GOT3 (cell line): ENCODE data around the gene GNL2.
"Not testable (repeated sequence)": the region's sequence is repeated elsewhere in the genome, so short reads cannot be mapped to it uniquely, and the experiment has no call there.

Experiments
- DNase-seq: peaks from one replicate; lab custom pipeline; 2025; ENCODE audit warnings: mixed read lengths; lab: John Stamatoyannopoulos, UW

The GNL2 gene

DNA sequence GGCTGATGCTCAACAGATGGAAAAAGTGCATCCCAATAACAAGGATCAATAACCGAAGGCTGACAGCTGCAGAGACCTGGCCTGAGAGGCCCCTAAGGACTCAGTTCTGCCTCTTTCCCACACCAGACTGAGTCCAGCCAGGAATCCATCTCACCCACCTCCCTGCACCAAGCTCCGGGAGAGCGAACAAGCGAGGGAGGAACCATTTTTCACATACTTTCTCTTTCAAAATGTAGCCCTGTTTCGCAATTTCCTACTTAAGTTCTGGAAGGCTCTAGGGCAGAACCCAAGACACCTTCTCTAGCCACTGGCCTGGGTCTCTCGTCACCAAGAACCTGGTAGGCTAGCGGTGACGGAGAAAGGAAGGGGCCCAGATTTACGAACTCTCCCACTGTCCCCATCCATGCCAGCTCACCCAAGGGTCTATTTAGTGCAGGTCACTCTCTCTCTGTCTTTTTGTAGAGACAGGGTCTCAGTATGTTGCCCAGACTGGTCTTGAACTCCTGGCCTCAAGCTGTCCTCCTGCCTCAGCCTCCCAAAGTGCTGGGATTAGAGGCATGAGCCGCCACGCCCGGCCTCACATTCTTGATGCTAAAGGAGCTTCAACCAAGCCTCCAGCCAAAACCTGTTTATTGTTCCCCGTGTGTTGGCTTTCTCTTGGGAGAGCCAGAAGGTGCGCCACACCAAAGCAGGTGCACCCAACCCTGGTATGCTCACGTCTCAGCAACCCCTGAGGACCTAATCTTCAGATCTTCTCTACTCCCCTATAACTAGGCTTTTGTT, 10.9 kb upstream of the GNL2 start:
- DNase-seq, result no peak

DNA sequence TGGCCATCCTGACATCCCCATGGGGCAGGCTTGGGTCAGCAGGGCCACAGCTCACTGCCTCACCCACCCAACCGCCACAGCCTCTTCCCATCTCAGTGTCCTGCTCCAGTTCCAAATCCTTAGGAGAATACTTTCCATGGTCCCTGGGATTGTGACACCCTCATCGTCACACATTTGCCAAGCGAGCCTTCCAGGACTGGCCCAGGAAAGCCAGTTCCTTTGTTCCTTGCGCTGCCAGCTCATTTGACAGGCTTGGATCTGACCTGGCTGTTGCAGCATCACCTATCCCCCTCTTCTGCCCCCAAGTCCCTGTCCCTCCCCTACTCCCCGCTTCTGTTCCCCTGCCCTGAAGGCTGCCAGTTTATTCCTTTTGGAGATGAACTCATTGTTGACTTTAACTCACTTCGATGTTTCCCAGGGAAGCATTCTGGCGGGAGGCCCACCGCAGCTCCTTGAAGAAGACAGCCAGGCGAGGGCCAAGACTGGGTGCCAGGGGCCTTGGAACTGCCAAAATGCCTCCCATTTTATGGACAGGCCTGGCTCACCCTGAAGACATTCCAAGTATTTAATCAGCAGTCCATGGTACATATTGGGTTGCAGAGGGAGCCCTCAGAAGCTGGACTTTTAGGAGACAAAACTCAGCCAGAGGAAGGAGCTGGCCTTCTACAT, 10.2 kb upstream of the GNL2 start:
- DNase-seq, result no peak

DNA sequence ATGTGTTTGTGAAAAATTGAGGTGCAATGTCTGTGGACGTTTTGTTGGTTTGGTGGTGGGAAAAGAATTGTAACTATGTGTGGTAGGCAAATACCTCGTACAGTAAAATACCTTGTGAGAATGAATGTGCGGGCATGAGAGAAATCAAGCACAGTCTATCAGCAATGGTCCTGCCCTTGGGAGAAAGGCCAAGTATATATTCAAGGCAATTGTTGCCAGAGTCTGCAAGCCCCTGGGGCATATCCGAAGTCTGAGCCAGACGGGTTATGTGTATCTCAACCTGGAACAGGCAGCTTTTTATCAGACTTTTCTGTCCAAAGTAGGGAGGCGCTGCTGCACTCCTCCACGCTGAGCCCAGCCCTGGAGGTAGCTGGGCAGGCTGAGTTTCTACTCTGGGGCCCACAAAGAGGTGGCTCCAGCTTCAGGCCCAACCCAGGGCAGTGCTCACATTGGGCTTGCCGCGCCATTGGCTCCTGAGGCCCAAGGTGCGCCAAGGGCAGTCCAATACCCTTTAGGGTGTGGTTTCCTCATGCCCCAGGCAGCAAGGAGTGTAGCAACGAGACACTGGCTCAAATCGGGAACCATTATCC, 9.4 kb upstream of the GNL2 start:
- no peak for DNase-seq

DNA sequence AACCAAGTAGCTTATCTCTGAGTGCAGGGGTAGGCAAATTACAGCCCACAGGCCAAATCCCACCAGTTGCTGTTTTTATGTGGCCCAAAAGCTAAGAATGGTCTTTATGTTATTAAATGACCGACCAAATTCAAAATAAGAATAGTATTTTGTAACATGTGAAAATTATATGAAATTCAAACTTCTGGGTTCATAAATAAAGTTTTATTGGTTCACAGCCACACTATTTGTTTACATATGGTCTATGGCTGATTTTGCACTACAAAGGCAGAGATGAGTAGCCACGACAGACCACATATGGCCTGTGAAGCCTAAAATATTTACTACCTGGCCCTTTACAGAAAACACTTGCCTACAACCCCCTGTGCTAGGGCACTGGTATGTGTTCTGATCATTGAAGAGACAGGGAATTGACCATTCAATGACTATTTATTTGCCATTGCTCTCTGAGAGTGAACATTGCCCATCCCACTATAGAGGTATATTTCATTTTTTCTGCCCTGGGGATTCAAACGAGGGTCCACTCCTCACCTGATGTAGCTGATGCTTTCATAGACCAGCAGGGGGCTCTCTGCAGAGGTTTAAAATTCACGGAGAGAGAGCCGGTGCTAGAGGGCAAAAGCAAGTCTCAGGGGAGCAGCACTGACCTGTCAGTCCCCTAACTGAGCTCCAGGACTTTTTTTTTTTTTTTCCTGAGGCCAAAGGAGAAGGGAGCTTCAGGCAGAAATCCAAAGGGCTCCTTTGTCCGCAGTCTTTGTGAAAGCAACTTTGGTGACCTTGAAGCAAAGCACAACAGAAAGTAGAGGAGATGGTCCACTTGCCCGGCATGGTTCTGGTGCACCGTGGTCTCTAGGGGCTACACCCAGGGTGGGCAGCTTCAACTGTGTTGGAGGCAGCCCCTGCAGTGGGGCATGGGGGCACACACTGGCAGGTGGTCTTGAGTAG, 7.3 kb upstream of the GNL2 start:
- no peak for DNase-seq

DNA sequence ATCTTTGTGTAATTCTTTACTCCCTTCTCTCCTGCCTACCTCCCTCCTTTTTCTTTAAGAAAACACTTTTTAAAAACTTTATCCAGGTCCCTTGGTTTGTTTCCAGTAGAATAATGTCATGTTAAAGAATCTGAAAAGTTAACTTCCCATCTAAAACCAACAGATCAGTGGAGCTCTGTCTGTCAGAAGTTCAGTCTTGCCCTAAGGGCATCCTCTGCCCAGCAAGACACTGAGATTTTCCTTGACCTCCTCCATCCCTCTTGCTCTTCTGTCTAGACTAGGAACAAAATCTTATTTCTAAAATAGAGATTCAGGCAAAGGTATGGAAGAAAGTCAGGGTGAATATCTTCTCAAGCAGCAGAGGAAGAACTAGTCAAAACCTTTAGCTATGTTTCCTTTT, 5.7 kb upstream of the GNL2 start:
- DNase-seq, result no peak

DNA sequence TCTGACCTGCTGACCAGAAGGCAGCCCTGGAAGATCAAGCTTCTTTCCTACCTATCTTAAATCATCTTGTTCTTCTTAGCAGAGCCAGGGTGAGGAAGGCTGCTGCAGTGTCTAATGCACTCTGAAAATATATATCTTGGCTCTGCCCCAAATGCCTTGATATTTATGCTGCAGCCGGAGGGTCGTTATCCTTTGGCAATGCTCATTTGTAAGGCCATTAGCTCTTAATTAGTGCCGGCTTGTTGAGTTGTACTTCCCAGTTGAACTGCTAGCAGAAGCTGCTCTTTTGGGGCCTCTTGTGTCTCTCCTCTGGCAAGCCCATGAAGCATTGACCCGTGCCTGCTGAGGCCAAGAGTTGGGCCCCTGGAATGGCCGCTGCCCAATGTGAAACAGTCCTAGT, 4.2 kb upstream of the GNL2 start:
- DNase-seq, result no peak

DNA sequence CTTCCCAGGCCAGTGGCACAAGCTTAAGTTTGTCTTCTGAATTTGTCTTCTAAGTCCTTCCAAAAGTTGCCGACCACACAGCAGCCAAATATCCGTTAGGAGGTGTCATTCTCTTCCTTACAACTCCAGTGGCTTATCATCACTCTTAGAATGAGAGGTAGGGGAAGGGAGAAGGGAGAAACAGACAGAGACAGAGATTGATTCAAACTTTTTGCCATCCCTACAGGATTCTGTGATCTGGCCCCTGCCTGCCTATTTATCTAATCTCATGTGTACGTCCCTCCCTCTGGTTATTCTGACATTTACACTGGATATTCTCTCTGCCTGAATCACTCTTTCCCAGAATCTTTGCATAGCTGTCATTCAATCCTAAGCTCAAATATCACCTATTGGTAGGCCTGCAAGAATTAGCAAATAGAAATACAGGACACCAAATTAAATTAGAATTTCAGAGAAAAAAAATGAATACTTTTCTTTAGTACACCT, 488 bp upstream of the GNL2 start:
- DNase-seq, result no peak

DNA sequence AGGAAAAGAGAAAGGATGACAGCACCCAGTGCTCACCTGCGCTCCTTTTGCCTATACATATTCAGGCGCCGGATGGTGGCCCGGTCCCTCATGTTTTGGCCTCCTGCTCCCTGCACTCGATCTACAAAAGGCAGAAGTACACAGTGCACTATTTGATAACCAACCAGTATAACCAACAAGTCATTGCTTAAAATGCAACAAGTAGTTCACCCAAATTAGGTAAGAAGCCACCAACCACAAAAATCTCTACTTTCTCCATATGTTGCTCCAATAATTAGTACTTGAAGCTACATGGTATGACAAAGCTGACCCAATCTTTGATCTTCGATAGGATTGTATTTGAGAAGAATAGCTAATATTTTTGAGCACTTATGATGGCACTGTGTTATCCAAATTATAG, 2.0 kb downstream of the GNL2 start:
- no peak for DNase-seq

DNA sequence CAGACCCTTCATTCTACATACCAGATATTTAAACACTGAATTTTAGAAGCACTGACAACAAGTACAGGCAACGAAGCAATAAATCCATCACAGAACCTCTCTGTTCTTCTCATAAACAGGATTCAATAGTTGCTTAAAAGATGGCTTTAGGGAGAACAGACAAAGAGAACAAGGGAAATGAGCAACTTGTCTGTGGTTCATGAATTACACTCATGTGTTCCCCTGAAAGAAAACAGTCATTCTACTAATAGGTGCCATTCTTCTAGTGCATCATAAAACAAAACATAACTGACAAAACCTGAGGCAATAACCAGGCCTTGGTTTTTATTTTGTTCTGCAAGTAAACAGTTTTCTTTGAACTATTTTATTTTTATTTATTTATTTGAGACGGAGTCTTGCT, 6.8 kb downstream of the GNL2 start:
- no peak for DNase-seq

DNA sequence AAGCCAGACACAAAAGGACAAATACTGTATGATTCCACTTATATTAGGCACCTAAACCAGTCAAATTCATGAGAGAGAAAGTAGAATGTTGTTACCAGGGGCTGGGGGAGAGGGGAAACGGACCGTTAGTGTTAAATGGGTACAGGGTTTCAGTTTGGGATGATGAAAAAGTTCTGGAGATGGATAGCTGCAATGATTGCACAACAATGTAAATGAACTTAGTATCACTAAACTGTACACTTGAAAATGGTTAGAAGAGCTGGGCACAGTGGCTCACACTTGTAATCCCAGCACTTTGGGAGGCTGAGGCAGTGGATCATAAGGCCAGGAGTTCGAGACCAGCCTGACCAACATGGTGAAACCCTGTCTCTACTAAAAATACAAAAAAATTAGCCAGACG, 11.2 kb downstream of the GNL2 start:
- DNase-seq, result not testable (repeated sequence)

DNA sequence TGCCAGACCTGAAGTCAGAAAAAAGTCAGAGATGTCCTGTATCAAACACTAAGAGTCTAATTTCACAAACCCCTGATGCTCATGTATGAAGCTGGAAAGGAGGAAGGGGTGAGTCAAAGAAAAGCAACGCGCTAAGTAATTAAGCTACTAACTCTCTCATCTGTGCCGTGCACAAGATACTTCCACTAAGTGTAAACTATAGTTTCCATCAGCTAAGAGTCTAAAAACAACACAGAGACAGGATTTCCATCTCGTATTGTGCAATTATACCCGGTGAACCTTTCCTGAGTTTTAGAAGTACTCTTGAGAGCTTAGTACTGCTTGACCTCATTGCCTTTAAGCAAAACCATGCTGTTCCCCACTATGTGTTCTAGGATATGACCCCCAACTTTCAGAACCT, 20.0 kb downstream of the GNL2 start:
- DNase-seq, result no peak

DNA sequence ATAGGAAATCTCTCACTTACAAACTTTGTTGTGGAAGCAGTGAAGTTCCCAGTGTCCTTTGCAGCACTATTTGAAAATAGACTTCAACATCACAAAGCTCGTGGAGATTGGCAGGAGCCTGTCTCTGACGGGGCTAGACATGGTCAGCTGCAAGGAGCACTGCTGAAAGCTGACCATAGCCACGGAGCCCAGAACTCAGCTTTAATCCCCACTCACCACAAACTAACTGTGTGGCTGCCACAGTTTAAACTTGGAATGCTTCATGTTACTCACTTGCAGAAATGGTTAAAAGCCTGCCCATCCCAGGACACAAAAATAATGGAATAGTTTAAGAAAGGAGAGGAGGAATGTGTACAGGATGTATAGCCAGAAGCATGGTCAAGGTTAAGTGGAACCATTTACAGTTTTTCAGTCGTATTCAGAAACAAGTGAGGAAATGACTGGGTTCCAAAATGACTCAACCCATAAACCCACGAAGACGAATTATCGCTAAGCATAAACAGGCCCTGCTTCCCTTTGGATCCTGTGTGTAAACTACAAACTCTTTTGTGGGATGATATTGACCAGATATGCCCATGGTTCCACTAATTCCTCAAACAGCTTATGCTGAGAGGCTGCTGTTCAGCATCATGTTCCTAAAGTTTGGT, 20.8 kb downstream of the GNL2 start:
- no peak for DNase-seq

DNA sequence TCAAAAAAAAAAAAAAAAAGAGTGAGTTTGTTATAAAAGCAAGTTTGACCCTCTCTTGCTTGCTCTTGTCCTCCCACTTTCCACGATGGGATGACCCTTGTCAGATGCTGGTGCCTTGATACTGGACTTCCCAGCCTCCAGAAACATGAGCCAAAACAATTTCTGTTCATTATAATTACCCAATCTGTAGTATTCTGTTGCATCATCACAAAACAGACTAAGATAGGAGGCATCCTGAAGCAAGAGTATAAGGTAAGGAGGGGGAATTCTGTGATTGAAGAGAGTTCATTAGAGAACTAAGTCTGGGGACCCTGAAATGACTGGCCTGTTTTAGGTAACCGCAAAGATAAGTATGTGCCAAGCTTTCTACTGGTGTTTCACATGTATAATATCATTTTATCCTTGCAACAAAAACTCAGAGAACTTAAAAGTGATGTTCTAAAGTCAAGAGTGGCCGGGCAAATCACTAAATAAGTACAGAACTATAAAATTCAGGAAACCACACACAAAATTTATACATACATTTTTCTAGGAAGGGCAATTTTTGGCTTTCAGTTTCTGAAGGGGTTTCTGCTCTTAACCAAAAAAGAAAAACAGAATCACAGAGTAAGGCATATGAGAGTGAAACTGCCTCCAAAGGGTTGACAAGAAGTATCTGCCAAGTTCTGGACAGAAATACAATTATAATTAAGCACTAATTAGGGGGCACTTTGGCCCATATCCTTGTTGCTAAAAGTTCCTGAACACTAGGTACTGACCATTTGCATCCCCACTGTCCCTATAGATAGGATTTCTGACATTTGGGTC, 25.0 kb downstream of the GNL2 start:
- DNase-seq, result no peak

DNA sequence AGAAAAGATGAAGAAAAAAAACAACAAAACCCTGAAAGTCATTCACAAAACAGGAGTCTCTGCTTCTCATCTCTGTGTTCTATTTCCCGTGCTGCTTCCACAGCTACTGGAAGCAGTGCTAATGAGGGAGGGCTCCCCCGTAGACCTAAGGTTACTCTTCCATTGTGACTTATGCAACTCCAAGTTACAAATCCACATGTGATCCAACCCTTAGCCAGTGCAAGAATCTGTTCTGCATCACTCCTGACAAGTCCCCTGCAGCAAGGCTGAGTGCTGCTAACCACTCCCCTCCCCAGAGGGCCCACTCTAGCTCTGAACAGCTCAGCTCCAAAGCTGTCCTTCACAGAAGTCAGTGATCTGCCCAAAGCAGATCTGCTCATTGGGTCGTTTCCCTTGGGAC, 28.7 kb downstream of the GNL2 start:
- DNase-seq, result no peak

DNA sequence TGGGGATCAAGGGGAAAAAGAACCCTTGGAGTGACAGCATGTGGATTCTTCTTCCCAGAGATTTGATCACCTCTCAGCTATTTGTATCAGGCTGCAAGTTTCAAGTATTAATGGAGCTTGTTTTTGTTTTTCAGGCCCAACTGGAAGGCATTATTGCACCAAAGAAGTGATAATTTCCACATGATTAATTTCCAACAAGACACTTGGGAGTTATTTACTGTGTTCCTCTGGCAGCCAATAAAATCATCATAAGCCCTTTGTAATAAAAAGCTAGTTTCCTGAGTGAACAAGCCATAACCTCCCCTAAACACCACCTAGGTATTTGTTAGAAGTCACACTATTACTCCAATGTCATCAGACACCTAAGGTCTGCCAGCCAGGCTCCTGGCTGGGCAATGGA, 30.8 kb downstream of the GNL2 start:
- no peak for DNase-seq

DNA sequence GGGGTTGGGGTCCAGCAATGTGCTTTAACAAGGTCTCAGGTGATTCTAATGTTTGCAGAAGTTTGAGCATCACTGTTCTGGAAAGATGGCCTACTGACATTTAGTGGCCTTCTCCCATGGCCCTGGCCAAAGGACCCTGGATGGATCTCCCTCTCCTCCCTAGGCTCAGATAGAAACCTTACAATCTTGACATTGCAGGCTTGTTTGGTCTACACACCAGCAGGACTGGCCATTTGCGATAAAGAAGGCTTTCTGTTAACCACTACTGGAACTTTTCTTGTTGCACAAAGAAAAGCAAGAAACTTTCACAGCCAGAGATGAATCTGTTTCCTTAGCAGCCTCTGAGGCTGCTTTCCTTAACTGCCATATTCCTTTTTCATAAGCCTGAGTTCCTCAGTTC, 32.8 kb downstream of the GNL2 start:
- no peak for DNase-seq

DNA sequence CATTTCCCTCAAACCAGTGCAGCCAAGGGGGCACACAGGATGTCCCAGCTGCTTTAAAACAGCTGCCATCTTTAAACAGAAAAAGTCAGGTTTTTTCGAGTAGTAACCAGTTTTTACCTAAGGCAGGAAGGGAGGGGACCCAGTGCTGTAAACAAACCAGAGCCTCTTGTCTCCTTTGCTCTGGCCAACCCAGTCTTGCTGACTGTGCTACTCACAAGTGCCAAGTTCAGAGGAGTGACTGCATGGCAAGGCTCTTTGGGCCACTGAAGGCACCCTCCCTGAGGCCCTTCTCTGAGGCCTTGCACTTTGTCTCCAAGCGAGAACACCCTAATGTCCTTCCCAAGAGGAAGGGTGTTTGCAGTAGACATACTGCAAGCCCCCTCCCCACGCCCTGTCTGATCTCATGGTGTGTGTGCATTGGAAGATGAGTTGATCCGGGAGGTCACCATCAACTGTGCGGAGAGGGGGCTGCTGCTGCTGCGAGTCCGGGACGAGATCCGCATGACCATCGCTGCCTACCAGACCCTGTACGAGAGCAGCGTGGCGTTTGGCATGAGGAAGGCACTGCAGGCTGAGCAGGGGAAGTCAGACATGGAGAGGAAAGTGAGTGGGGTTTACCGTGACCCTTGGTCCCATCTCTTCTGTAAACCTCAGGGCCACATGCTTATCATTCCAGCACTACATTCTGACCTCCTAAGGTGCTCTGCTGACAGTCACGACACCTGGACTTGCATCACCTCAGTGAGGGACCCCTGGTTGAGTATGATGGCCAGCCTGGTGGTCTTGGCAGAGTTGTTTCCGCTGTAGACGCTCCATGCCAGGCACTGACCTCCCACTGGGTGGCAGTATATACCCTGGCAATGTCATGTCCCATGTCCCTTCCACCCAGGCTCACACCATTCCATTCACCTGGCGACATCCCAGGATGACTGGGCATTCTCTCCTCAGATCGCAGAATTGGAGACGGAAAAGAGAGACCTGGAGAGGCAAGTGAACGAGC, 34.3 kb downstream of the GNL2 start:
- DNase-seq, result no peak

DNA sequence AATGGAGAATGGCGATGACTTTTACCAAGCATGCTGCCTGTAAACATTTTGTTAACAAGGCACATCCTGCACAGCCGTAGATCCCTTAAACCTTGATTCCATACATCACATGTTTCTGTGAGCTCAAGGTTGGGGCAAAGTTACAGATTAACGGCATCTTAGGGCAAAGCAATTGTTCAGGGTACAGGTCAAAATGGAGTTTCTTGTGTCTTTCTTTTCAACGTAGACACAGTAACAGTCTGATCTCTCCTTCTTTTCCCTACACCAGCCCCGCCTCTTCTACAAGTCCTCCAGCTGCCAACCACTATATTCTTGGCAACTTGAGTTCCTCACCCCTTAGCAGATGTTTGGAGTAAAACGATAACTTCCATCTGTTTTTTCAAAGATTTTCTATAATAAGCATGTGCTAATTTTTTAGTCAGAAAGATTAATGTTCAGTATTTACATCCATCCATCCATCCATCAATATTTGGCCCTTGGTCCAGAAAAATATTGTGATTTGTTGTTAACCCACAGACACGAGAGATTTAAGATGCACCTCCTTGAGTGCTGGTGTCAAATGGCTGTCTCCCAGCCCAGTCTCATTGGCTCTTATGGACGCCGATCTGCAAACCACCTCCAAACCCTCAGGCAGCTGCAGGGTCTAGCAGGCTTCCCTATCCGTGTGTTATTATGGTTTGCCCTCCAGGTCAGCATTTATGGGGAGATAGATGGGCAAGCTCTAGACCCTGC, 35.2 kb downstream of the GNL2 start:
- DNase-seq, result no peak

DNA sequence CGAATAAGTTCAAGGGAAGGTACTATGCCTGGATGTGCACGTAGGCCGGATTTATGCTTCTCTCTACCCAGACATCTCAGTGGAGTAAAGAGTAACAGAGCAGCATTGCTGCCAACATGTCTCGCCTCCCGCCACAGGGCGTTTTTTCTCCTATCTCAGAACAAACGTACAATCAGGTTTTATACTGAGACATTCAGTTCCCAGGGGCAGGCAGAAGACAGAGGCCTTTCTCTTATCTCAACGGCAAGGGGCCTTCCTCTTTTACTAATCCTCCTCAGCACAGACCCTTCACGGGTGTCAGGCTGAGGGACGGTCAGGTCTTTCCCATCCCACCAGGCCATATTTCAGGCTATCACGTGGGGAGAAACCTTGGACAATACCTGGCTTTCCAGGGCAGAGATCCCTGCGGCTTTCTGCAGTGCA, 35.8 kb downstream of the GNL2 start:
- not testable (repeated sequence) for DNase-seq
